Upper lobe of left lung (tissue), 4 donors: ENCODE results near the gene MAN1C1.

Experiments
- POLR2A ChIP-seq, 4 donors: fragments of 450-650 bp; IDR thresholded peaks; one replicate each; pipeline ENCODE4 v1.5.1; 2016 to 2017; ENCODE audit warnings: antibody characterized with exemption in 4 of 4, mild to moderate bottlenecking in 2 of 4
- TF ChIP-seq, protein P1 (sequence below), 6 experiments: fragments of 450-650 bp in 4 of 6; fragments of 200-600 bp in 2 of 6; sonication (generic) in 2 of 6; IDR thresholded peaks; one replicate each; pipeline ENCODE4 v1.5.1; 2016 to 2019; ENCODE audit warnings: antibody characterized with exemption in 6 of 6

DNA sequence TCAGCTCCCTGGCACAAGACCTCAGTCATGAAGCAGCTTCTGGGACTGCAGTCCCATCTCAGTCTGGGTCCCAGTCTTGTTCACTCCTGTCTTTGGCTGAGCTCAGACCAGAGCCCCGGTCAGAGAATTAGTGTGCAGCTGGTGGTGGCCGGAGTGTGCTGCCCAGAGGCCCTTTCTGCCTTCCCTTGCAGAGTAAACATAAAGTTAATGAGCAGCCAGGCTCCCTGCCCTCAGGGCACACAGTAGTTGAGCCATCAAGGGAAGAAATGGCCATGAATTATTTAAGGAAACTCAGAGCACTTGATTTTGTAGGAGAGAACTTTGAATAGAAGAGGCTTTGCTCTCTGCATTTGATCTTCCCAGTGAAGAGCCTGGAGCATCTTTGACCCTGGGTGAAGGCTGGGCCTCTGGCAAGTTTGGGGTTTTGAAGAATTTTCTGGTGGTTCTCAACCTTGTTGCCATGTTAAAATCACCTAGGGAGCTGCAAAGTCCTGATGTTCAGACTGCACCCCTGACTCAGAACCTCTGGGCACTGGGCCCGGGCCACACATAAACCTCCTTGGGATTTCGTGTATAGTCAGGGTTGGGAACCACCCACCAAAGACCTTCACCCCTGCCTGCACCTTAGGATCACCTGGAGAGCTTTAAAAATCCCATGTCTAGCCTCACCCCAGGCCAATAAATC lies 157.0 kb downstream of the MAN1C1 start:
- no peak for TF ChIP-seq POLR2A (IDR thresholded peaks at IDR 0.05)
- TF ChIP-seq, protein P1, sequence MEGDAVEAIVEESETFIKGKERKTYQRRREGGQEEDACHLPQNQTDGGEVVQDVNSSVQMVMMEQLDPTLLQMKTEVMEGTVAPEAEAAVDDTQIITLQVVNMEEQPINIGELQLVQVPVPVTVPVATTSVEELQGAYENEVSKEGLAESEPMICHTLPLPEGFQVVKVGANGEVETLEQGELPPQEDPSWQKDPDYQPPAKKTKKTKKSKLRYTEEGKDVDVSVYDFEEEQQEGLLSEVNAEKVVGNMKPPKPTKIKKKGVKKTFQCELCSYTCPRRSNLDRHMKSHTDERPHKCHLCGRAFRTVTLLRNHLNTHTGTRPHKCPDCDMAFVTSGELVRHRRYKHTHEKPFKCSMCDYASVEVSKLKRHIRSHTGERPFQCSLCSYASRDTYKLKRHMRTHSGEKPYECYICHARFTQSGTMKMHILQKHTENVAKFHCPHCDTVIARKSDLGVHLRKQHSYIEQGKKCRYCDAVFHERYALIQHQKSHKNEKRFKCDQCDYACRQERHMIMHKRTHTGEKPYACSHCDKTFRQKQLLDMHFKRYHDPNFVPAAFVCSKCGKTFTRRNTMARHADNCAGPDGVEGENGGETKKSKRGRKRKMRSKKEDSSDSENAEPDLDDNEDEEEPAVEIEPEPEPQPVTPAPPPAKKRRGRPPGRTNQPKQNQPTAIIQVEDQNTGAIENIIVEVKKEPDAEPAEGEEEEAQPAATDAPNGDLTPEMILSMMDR (IDR thresholded peaks at IDR 0.05), result no peak
